DOHH2 (cell line): Measurements from ENCODE around the gene SS18L1.

ENCODE experiments used
- H3F3A ChIP-seq: fragments of 200-600 bp; sonication (generic), shearing (Covaris generic); 2 replicates; pipeline ENCODE4 v1.6.0; 2016; ENCODE audit warnings: antibody characterized with exemption, mild to moderate bottlenecking; ENCODE audit not compliant: control insufficient read depth, insufficient read depth
- H3K27ac ChIP-seq: fragments of 200-600 bp; sonication (generic); 2 replicates; pipeline ENCODE4 v1.5.1; 2014; ENCODE audit warnings: low read depth, mild to moderate bottlenecking, low read length, moderate library complexity
- H3K27me3 ChIP-seq: fragments of 200-600 bp; sonication (generic); 2 replicates; pipeline ENCODE4 v1.6.1; 2014; ENCODE audit warnings: mild to moderate bottlenecking, low read length, mixed read lengths; ENCODE audit not compliant: control insufficient read depth
- H3K36me3 ChIP-seq: fragments of 200-600 bp; sonication (generic); 2 replicates; pipeline ENCODE4 v1.6.1; 2014; ENCODE audit warnings: mild to moderate bottlenecking, low read length, moderate library complexity, mixed read lengths; ENCODE audit not compliant: control insufficient read depth
- H3K4me1 ChIP-seq: fragments of 200-600 bp; sonication (generic); 2 replicates; pipeline ENCODE4 v1.6.1; 2014; ENCODE audit warnings: mild to moderate bottlenecking, low read length, mixed read lengths; ENCODE audit not compliant: control insufficient read depth
- H3K4me2 ChIP-seq: fragments of 200-600 bp; sonication (generic); 2 replicates; pipeline ENCODE4 v1.6.0; 2014; ENCODE audit warnings: mild to moderate bottlenecking, low read length, moderate library complexity
- H3K4me3 ChIP-seq: fragments of 200-600 bp; sonication (generic); 2 replicates; pipeline ENCODE4 v1.5.1; 2014; ENCODE audit warnings: mild to moderate bottlenecking, low read length, mixed read lengths
- H3K79me2 ChIP-seq: fragments of 200-600 bp; sonication (generic); 2 replicates; pipeline ENCODE4 v1.6.1; 2014; ENCODE audit warnings: mild to moderate bottlenecking, low read length, mixed read lengths; ENCODE audit not compliant: control insufficient read depth
- H3K9me2 ChIP-seq: fragments of 200-600 bp; sonication (generic); replicated peaks from 2 replicates; pipeline ENCODE4 v1.6.1; 2014; ENCODE audit warnings: mild to moderate bottlenecking, low read length, mixed read lengths; ENCODE audit not compliant: control insufficient read depth
- H3K9me3 ChIP-seq: fragments of 200-600 bp; sonication (generic); 2 replicates; pipeline ENCODE4 v1.6.1; 2014; ENCODE audit warnings: antibody characterized with exemption, low read length, mixed read lengths; ENCODE audit not compliant: control insufficient read depth, insufficient read depth
- H4K20me1 ChIP-seq: fragments of 200-600 bp; sonication (generic); 2 replicates; pipeline ENCODE4 v1.6.0; 2014; ENCODE audit warnings: low read depth, mild to moderate bottlenecking, antibody characterized with exemption, low read length, moderate library complexity; ENCODE audit not compliant: control insufficient read depth, insufficient read depth
- CTCF ChIP-seq: fragments of 200-600 bp; sonication (generic); IDR thresholded peaks from one replicate; pipeline ENCODE4 v1.5.1; 2014; ENCODE audit warnings: antibody characterized with exemption, mild to moderate bottlenecking, low read depth, low read length; ENCODE audit not compliant: poor library complexity, severe bottlenecking
- EZH2phosphoT487 ChIP-seq: fragments of 200-600 bp; sonication (generic); IDR thresholded peaks from 2 replicates; pipeline ENCODE4 v1.6.1; 2017; ENCODE audit warnings: borderline replicate concordance, mild to moderate bottlenecking, antibody characterized with exemption, low read length, moderate library complexity, mixed read lengths

SS18L1 gene

DNA sequence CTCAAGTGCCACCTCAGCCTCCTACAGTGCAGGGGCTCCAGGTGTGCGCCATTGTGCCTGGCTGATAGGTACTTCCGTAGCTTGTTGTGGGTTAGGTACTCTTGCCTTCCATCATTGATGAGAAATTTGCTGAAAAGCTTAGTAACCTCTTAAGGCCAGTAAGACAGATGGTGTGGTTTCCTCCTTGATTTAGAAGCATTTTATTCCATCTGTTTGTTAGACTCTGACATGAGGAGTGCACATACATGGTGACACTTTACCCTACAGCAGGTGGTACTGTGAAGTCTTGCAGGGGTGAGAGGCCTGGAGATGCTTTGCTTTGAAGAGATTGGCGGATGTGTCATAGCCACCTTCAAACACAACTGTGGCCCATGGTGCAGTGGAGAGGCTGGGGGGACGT, 24.5 kb downstream of the SS18L1 start:
- no peak for TF ChIP-seq CTCF
- no peak for TF ChIP-seq EZH2phosphoT487
- no peaks in the 10 kb centered on the region for H3K9me2 ChIP-seq
- peaks cover 21% of the 10 kb centered on the region for H3K36me3 ChIP-seq
- no peak overlapping the region for H3K4me2 ChIP-seq
- H3K9me3 ChIP-seq = no peaks in the 10 kb centered on the region
- no peaks in the 10 kb centered on the region for H3K4me1 ChIP-seq
- H3F3A ChIP-seq = no peaks in the 10 kb centered on the region
- H3K27ac ChIP-seq = no peak overlapping the region
- H4K20me1 ChIP-seq = no peaks in the 10 kb centered on the region
- H3K27me3 ChIP-seq = no peaks in the 10 kb centered on the region
- no peaks in the 10 kb centered on the region for H3K79me2 ChIP-seq
- H3K4me3 ChIP-seq = no peak overlapping the region

DNA sequence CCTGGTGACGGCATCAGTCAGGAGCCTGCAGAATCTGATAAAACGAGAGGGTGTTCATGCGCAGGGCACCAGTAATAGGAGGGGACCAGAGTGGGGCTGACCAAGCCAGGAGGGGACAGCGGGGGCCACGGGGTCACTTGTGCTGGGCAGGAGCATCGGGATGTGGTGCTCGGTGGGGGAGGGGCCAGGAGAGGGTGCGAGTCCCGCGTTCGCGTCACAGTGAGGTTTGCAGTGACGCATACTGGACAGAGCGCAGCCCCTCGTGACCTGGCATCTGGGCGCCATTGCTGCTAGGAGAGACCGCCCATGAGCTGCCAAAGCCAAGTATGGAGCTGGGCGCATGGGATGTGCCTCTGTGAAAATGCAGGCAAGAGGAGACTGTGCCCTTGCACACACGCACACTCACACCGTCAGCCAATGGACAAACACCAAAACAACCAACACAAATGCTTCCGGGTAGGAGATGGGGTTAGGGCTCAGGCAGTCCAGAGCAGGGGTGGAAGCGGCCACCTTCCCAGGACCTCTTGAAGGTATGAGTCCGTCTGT, 25.4 kb downstream of the SS18L1 start:
- no peaks in the 10 kb centered on the region for H3K27me3 ChIP-seq
- H3K79me2 ChIP-seq = no peaks in the 10 kb centered on the region
- H3K27ac ChIP-seq = no peak overlapping the region
- H3K4me1 ChIP-seq = no peaks in the 10 kb centered on the region
- no peak for TF ChIP-seq CTCF
- TF ChIP-seq EZH2phosphoT487 = no peak
- H3K4me3 ChIP-seq = no peak overlapping the region
- H3K36me3 ChIP-seq = peaks cover 21% of the 10 kb centered on the region
- H3K9me3 ChIP-seq = no peaks in the 10 kb centered on the region
- H3F3A ChIP-seq = no peaks in the 10 kb centered on the region
- no peak overlapping the region for H3K4me2 ChIP-seq
- no peaks in the 10 kb centered on the region for H3K9me2 ChIP-seq
- no peaks in the 10 kb centered on the region for H4K20me1 ChIP-seq

GRCh38 chr20:62170536-62170935, 27.0 kb downstream of the SS18L1 start:
- Histone ChIP-seq H3K4me1 (no peaks in the 10 kb centered on the region), H3K27ac (no peak overlapping the region), H3K9me3 (no peaks in the 10 kb centered on the region), H3K4me3 (no peak overlapping the region), H3K36me3 (peaks cover 17% of the 10 kb centered on the region), H3F3A (no peaks in the 10 kb centered on the region), H4K20me1 (no peaks in the 10 kb centered on the region), H3K4me2 (no peak overlapping the region), H3K9me2 (no peaks in the 10 kb centered on the region), H3K27me3 (no peaks in the 10 kb centered on the region), H3K79me2 (no peaks in the 10 kb centered on the region)
- TF ChIP-seq EZH2phosphoT487 (no peak), CTCF (no peak)
